Smooth muscle cell (in vitro differentiated cells): ENCODE measurements around the gene SV2B. TPM values are rescaled to one million over a fixed set of nuclear protein-coding genes. Genes with fewer than 3 reads are reported as not detected.
"Not testable (repeated sequence)": the region's sequence is repeated elsewhere in the genome, so short reads cannot be mapped to it uniquely, and the experiment has no call there.

Experiments
- DNase-seq: peaks from one replicate; lab custom pipeline; 2025; ENCODE audit not compliant: unreplicated experiment; lab: John Stamatoyannopoulos, UW
- H2AFZ ChIP-seq: fragments of 200-600 bp; sonication (generic); 2 replicates; pipeline ENCODE4 v1.6.0; 2016; ENCODE audit warnings: antibody characterized with exemption, low read depth, mild to moderate bottlenecking
- H3F3A ChIP-seq: fragments of 200-600 bp; sonication (generic); 2 replicates; pipeline ENCODE4 v1.6.0; 2017; ENCODE audit warnings: antibody characterized with exemption, low read depth
- H3K27ac ChIP-seq: fragments of 200-600 bp; sonication (generic); 2 replicates; pipeline ENCODE4 v1.5.1; 2016; ENCODE audit warnings: low read depth, mild to moderate bottlenecking
- H3K27me3 ChIP-seq: fragments of 200-600 bp; sonication (generic); 2 replicates; pipeline ENCODE4 v1.6.1; 2016; ENCODE audit warnings: low read depth, mild to moderate bottlenecking
- H3K36me3 ChIP-seq: fragments of 200-600 bp; sonication (generic); 2 replicates; pipeline ENCODE4 v1.5.1; 2016; ENCODE audit warnings: low read depth
- H3K4me1 ChIP-seq: fragments of 200-600 bp; sonication (generic); 2 replicates; pipeline ENCODE4 v1.5.1; 2016; ENCODE audit warnings: low read depth
- H3K4me2 ChIP-seq: fragments of 200-600 bp; sonication (generic); 2 replicates; pipeline ENCODE4 v1.6.0; 2016; ENCODE audit warnings: mild to moderate bottlenecking
- H3K4me3 ChIP-seq: fragments of 200-600 bp; sonication (generic); 2 replicates; pipeline ENCODE4 v1.5.1; 2016; ENCODE audit warnings: mild to moderate bottlenecking
- H3K79me2 ChIP-seq: fragments of 200-600 bp; sonication (generic); 2 replicates; pipeline ENCODE4 v1.6.0; 2016; ENCODE audit warnings: low read depth, mild to moderate bottlenecking
- H3K9ac ChIP-seq: fragments of 200-600 bp; sonication (generic); 2 replicates; pipeline ENCODE4 v1.6.0; 2016; ENCODE audit warnings: low read depth
- H3K9me3 ChIP-seq: fragments of 200-600 bp; sonication (generic); replicated peaks from 2 replicates; pipeline ENCODE4 v1.5.1; 2016; ENCODE audit warnings: low read depth
- H4K20me1 ChIP-seq: fragments of 200-600 bp; sonication (generic); 2 replicates; pipeline ENCODE4 v1.6.0; 2016; ENCODE audit warnings: low read depth
- CTCF ChIP-seq: fragments of 200-600 bp; sonication (generic); IDR thresholded peaks from 2 replicates; pipeline ENCODE4 v1.5.1; 2017; ENCODE audit warnings: borderline replicate concordance, mild to moderate bottlenecking, antibody characterized with exemption; ENCODE audit not compliant: insufficient read depth, poor library complexity, severe bottlenecking
- WGBS: methylation state at CpG from one replicate; pipeline ENCODE4 v1.1.7; 2016; ENCODE audit warnings: low lambda C conversion rate; 5-methylcytosine and 5-hydroxymethylcytosine counted together
- polyA plus RNA-seq: library from polyadenylated mRNA; unstranded; fragments of >200 nt; fragmentation: Nextera tagmentation; extraction: Ambion mirVana; gene quantifications from 2 replicates; pipeline ENCODE4 v1.2.1, GENCODE V29; 2016
- total RNA-seq: library from RNA; depleted of rRNA; stranded (reverse); fragments of >200 nt; gene quantifications from 2 replicates; pipeline ENCODE4 v1.2.3, GENCODE V29; 2014

The SV2B gene
- total and polyA plus RNA-seq, 2 experiments from 2014 or later, result not detected

- no peaks in the 10 kb centered on the region for H3K79me2 ChIP-seq
- no peak overlapping the region for H3K9ac ChIP-seq
- no peak for DNase-seq
- no peak overlapping the region for H2AFZ ChIP-seq
- no peak overlapping the region for H3K27ac ChIP-seq
- no peak overlapping the region for H3K4me3 ChIP-seq
- H3K36me3 ChIP-seq, result no peaks in the 10 kb centered on the region
- H3K27me3 ChIP-seq, result peaks cover 10% of the 10 kb centered on the region
- 72% methylated on average over 7 of the region's 7 CpGs for WGBS
- no peaks in the 10 kb centered on the region for H3K4me1 ChIP-seq
- no peak overlapping the region for H3K4me2 ChIP-seq
- H3F3A ChIP-seq, result no peaks in the 10 kb centered on the region
- TF ChIP-seq CTCF, result no peak
- no peaks in the 10 kb centered on the region for H3K9me3 ChIP-seq
- no peaks in the 10 kb centered on the region for H4K20me1 ChIP-seq
Measured at GRCh38 chr15:91342097-91342496, 242.0 kb downstream of the SV2B start.

GRCh38 chr15:91344912-91345311 is 244.9 kb downstream of the SV2B start:
- H3K4me1 ChIP-seq, H3K9me3 ChIP-seq, H3F3A ChIP-seq, H3K9ac ChIP-seq, H3K4me2 ChIP-seq, H3K36me3 ChIP-seq, H3K27ac ChIP-seq, H3K79me2 ChIP-seq, H4K20me1 ChIP-seq, H2AFZ ChIP-seq, H3K27me3 ChIP-seq, H3K4me3 ChIP-seq, DNase-seq: not testable (repeated sequence)
- 82% methylated on average over 3 of the region's 3 CpGs for WGBS

GRCh38 chr15:91345736-91346135 is 245.7 kb downstream of the SV2B start:
- no peaks in the 10 kb centered on the region for H3K9me3 ChIP-seq
- 67% methylated on average over 5 of the region's 5 CpGs for WGBS

GRCh38 chr15:91346259-91346658 is 246.2 kb downstream of the SV2B start:
- Histone ChIP-seq H3K4me2 (no peak overlapping the region), H3K36me3 (no peaks in the 10 kb centered on the region), H3F3A (no peaks in the 10 kb centered on the region), H3K9ac (no peak overlapping the region), H3K27ac (no peak overlapping the region), H3K4me3 (no peak overlapping the region), H3K9me3 (no peaks in the 10 kb centered on the region), H4K20me1 (no peaks in the 10 kb centered on the region), H3K79me2 (no peaks in the 10 kb centered on the region), H2AFZ (no peak overlapping the region), H3K4me1 (no peaks in the 10 kb centered on the region), H3K27me3 (peaks cover 9% of the 10 kb centered on the region)
- 71% methylated on average over 2 of the region's 2 CpGs for WGBS
- DNase-seq, result no peak
- no peak for TF ChIP-seq CTCF

More at GRCh38 chr15:91345736-91346135, 245.7 kb downstream of the SV2B start:
- no peak overlapping the region for H3K4me3 ChIP-seq
- peaks cover 10% of the 10 kb centered on the region for H3K27me3 ChIP-seq
- no peak for DNase-seq
- H3K4me1 ChIP-seq, result no peaks in the 10 kb centered on the region
- H3K79me2 ChIP-seq, result no peaks in the 10 kb centered on the region
- H4K20me1 ChIP-seq, result no peaks in the 10 kb centered on the region
- H3K27ac ChIP-seq, result no peak overlapping the region
- no peak overlapping the region for H3K9ac ChIP-seq
- H3K4me2 ChIP-seq, result no peak overlapping the region
- TF ChIP-seq CTCF, result no peak
- no peak overlapping the region for H2AFZ ChIP-seq
- no peaks in the 10 kb centered on the region for H3F3A ChIP-seq
- no peaks in the 10 kb centered on the region for H3K36me3 ChIP-seq
